ENCODE results near the gene ARL6IP4.

DNA sequence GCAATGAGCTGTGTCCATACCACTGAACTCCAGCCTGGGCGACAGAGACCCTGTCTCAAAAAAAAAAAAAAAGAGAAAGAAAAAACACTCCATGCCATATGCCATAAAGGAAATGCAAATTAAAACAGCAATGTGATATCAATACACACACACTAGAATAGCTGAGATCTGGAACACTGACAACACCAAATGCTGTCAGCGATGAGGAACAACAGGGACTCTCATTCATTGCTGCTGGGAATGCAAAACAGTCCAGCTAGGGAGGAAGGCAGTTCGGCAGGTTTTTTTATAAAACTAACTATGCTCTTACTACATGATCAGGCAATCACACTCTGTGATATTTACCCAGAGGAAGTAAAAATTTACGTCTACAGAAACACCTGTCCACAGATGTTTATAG lies 10.8 kb upstream of the ARL6IP4 start:
- TF ChIP-seq CTCF (IDR thresholded peaks at IDR 0.05) (no peak), EZH2phosphoT487 (IDR thresholded peaks at IDR 0.05) (no peak)

Measured in neural progenitor cell (in vitro differentiated cells).